Left hindlimb (tissue), 1 donor: ENCODE results near the gene SIL1.

Experiments used
- DNase-seq: peaks from one replicate; pipeline ENCODE4 v3.0.0-alpha.2; 2018

Gene SIL1

DNA sequence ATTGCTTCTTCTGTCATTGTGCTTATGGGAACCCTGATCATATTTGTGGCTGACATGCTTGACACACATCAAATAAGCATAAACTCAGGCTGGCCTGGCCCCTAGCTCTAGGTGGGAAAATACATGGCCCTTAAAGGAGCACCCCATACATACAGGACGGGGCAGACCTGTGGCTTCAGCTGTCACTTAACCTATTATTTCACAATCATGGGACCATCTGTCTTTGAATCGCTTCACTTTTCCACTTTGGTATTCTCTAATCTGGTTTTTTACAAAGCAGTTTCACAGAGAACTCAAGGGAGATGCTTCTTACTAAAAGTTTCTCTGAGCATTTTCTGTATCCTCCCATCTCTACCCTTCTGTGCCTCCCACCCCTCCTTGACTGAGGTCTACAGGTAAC, 288.4 kb downstream of the SIL1 start:
- no peak for DNase-seq

DNA sequence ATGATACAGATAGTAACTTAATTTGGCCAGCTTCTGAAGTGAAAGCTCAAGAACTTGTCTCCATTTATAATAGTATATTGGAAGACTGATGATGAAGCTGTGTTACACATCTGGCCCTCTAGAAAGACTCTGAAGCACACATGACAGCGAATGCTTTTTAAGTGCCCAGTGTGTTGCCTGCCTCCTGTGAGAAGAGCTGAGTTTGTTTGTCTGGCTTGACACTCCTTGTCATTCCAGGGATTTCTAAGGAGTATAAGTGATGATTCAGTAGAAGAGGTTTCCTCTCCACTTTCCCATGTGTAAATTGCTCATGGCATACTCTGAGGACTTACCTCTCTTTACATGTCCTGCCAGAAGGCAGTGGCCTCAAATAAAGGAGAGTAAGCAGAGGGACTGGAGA, 292.6 kb downstream of the SIL1 start:
- no peak for DNase-seq

DNA sequence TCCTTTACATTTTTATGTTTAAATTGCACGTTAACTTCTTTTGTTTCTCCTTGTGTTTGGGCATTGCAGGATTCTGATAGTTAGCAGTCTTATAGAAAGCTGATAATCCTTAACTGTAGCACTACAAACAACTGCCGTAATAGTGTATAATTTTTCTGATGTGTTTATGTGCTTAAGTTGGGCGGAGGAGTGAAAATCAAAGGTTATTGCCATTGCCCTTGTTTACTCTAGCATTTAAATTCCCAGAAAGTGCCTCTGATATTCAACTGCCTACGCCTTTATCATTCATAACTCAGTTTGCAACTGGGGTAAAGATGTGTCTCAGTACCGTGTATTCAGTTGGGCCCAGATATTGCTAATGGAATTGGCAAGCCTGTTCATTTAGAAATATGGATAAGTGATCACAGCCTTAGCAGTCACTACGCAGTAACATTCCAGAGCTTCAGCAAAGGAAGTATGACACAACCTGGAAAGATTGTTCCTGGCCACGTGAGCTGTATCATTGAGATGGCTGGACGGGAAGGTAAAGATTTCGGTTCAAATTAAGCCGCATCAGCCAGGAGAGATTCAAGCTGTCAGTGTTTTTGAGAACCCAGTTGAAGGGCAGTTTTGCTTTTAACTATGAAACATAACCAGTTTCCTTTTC, 294.9 kb downstream of the SIL1 start:
- DNase-seq, result no peak

DNA sequence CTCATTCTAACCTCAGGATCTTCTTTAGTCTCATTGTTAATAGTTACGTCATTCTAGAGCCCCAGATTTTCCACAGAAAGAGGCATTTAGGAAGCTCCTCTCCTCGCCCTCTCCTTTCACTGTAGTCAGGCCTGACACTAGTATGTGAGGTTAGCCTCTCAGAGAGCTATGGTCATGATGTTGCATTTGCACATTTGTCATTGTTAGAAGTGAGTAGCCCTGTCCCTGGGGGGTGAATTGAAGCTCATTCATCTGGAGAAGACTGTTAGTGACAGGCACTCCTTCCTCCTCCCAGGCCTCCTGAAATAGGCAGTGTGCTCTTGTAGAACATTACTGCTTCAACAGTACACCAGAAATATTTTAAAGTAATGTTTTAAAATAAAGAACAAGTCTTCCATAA, 296.5 kb downstream of the SIL1 start:
- no peak for DNase-seq

DNA sequence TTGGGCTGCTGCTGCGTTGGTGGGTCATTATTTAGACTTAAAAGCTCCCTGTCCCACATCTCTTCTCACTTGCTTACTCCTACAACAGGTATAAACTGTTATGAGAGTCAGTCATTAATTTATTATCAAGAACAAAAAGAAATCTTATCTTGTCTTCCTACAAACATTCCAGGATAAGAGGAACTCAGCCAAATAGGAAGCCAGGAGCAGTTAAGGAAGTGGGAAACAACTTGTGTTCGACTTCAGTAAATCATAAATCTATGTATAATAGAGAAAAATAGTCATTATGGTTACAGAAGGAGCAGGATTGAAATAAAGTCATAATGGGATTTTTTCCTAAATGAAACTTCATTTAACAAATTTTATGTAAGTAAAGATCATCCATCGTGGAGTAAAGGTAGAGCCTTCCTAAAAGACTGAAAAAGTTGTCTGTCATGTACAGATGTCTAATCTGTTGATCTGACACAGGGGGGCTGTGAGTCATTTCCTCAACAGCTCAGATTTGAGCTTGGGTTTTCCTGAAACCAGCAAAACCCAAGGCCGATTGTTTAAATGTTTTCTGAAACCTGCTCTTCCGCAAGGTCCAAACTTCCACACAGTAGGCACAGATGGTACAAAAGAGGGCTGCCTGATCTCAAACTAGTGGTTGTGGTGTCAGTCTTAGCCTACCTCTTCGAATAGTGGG, 297.7 kb downstream of the SIL1 start:
- DNase-seq, result no peak

DNA sequence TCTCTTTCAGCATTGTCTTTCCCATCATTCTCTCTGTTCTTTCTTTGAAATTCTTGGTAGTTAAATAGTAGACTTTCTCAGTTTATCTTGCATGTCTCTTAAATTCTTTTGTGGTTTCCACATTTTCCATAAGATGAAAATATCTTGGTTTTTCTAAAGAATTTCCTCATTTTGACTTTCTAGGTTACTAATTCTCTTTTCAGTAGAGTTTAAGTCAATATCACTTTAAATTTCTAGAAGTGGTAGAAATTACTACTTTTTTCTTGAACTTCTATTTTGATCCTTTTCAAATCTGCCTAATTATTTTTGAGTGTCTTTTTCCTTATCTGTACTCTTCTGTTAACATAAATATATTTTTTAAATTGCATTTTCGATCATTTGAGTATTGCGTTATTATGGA, 299.4 kb downstream of the SIL1 start:
- DNase-seq, result no peak

DNA sequence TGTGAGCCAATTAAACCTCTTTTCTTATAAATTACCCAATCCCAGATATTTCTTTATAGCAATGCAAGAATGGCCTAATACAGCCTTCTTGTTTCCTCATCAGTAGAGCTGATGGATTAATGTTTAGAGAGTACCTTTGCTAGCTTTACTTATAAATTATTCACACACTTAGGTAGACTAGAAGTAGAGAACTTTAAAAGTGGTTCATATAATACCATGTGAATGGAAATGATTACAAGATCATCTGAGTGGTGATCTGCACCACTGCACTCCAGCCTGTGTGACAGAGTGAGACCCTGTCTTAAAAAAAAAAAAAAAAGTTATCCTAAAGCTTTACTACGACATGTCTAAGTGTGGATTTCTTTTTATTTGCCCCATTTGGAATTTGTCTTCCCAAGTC, 299.9 kb downstream of the SIL1 start:
- DNase-seq, result no peak
